Anterior cingulate cortex (tissue), 58 donors: ENCODE data around the gene RNF208.

ENCODE experiments used
- DNase-seq, 58 donors: peaks; one replicate each; lab custom pipeline; 2025; lab: John Stamatoyannopoulos, UW

RNF208 gene

DNA sequence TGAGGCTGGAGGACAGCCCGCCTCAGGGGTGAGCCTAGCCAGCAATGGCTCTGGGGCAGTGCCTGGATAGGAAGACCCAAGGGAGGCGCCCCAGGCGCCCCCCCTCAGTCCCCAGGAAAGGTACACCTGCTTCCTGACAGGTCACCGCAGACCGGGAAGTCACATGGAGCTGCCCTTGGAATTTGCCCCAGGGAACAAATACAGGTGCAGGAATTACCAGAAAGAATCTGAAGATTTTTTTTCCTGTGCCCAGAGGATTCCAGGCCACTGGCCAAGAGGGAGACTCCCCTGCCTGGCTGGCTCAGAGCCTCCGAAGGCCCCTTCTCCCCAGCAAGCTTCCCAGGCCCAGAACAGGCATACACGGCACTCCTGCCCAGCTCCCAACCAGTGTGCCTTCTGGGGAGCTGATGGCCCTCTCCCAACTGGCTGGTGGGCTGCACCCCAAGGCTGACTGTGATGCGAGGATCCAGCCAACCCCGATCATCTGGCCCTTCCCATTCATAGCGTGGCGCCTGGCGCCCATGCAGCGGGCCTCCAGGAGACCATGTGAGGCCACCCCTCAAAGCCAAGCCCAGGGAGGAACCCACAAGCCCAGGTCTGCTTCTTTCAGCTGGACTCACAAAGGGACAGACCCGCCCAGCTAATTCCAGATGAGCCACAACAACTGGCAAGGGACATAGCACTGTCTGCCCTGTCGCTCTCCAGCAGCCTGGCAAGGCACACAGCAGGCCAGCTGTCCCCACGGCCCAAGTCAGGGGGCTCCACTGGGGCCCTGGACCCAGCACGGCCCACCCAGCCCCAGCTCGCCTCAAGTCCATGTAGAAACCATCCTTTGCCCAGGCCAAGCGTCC, 23.8 kb downstream of the RNF208 start:
- DNase-seq = peak in 4 of 58 donors; percentile 7 to 57 (median 38)

DNA sequence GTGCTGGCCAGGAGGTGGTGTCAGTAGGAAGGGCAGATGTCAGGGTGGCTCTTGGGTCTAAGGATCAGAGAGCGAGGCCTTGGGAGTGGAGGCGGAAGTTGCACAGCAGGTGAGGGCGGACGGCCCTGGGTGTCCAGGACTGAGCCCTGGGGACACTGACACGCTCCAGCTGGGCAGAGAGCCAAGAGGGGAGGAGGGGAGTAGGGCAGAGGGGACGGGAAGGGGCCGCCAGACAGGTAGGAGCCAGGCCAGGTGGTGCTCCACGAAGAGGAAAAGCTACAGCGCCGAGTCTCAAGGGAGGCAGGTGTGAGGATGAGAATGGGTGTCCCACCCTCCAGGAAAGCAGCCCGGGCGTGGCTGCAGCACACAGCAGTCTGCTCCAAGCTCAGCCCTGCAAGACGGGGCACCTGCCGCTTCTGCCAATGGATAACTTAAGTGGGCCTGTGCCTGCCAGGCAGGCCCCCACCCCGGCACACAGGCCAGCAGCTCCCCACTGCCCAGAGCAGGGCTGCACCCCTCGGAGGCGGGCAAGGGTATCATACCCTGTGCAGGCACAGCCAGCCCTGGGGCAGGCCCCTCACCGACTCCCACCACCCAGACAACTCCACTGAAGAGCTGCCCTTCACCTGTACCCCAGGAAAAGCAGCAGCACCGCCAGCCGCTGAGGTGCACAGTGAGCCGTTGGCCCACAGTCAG, 26.4 kb downstream of the RNF208 start:
- DNase-seq = peak in 1 of 58 donors; percentile 24

DNA sequence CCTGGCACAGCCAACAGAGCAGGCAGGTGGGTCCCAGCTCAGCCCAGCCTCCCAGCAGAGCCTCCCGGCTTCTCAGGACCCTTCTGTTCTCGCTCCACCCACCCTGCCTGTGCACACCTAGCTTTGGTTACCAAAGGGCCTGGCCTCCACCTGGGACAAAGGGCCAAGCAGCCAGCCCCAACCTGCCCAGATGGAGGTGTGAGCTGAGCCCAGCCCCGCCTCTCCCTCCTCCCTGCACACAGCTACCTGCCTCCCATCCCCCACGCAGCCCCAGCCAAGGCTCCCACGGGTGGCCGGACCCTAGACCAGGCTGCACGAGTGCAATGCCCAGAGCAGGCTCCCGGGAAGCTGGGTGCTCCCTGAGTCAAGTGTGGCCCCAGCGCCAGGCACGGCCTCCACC, 27.1 kb downstream of the RNF208 start:
- DNase-seq = peak in 2 of 58 donors; percentile 49 to 58

DNA sequence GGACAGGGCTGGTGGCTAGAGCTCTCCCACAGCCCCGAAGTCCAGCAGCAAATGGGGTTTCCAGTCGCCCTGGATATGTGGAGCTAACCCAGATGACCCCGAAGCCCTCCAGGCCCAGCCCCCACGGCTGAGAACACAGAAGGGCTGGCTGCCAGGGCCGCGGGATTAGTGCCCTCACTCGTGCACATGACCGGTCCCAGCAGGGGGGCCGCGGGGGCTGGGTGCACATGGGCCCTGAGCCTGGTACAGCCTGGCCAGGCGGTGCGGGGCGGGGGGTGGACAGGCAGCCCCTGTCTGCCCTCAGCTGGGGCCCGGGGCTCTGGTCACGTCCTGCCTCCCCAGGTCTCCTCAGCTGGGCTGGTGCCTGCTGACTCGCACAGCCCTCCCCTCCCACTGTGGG, 27.7 kb downstream of the RNF208 start:
- peak in 55 of 58 donors; percentile 22 to 97 (median 82) for DNase-seq

DNA sequence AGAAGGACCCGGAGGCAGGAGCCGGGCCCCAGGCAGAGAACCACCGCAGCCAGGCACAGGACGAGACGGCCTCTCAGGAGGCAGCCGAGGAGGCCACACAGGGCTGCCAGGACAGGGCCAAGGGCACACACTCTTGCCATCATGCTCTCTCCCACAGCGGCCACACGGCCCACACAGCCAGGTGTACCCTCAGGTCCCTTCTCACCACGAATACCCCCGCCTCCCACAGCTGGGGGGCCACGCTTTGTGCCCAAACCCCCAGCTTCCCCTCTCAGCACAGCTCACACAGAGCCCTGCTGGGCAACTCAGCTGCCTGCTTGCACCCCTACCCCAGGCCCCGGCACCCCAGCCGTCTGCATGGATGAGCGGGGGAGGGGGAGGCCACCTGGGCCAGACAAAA, 28.3 kb downstream of the RNF208 start:
- DNase-seq = no peak

DNA sequence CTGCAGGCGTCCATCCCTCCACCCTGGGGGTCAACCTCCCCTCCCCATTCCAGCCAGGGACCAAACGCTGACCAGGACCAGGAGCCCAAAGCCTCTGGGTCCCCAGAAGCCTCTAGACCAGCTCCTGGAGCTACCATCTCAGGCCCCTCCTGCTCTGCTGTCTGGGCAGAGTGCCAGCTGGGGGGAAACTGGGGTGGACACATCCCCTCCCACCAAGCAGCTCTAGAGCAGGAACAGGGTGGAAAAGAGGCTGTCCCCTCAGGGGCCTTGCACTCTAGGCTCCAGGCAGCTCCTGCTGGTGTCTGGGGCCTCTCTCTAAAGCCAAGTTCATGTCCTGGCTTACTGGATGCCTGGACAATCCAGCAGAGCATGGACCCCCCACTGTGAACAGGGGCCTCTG, 29.2 kb downstream of the RNF208 start:
- DNase-seq = no peak

DNA sequence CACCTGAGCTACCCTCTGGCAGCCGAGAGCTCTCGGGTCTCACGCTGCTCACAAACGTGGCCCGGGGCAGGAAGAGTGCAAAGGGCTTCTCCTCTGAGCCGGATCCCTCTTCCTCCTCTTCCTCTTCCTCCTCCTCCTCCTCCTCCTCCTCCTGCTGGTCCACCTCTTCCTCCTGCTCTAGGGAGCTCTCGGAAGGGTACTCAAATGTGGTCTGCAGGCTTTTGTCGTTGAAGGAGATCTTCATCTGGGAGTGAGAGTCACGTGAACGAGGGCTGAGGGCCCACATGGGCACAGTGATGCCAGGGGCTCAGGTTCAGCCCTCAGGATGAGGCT, 29.6 kb downstream of the RNF208 start:
- DNase-seq = no peak

DNA sequence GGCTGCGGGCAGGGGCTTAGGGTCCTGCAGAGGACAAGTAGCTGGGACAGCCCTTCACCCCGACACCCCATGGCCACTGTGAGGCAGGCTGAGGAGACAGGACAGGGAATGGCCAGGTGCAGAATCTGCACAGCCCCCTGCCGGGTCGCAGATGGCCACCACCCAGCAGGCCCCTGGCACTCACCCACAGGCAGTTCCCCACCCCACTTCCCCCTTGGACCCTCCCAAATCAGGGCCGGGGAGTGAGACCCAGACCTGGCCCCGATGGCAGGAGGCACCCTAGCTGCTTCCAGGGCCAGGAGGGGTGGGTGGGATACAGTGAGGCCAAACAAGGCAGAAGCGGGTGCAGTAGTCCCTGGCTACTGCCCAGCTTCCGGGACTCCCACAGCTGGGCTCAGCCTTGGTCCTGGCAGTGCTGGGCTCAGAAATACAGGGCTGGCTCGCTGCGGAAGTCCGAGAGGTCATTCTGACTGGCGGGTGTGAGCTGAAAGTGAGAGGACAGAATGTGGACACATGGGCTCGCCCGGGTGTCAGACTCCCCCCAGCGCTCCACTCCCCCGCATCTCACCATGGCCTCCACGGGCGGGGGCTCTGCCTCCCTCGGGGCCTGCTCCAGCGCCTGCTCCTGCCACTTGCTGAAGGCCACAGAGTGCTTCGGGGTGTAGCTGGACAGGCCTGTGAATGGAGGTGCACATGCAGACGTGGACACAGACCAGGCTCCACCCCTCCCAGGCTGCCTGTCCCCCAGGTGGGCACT, 30.2 kb downstream of the RNF208 start:
- peak in 48 of 58 donors; percentile 8 to 87 (median 58) for DNase-seq

DNA sequence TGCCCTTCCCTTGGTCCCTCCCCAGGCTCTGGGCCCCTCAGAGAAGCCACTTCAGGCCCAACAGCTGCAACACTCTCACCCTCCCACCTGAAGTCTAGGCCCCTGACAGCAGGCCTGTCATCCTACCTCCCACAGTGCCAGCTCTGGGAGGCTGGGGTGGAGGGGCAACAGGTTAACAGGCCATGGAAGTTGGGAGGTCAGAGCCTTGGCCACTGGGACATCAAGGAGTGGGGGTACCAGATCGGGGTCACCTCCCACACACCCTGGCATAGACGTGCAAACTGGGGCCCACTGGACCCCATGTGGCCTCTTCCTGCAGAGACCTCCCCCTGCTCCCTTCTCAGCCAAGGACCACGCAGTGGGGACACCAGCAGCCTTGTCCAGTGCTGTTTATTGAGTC, 30.8 kb downstream of the RNF208 start:
- no peak for DNase-seq

DNA sequence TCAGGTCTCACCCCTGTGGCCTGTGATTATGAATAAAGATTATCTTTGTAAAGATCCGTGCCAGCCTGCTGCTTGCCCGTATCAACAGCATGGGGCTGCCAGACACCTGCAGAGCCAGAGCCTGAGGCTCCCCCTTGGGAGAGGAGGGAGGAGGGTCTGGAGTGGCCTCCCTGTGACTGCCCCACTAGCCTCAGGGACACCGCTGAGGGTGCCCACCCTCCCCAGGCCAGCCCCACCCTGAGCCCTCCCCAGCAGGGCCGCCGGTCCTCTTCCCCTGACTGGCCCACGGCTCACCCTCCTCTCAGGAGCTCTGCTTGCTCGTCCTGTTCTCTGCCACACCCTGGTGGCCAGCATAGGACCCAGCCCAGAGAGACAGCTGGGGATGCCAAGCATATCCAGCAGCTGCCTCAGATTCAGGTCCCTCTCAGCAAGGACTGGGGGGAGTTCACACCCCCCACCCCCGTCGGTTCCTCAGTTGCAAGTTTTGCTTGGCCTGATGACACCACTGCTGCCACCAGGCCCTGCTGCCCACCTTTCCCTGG, 31.7 kb downstream of the RNF208 start:
- no peak for DNase-seq

DNA sequence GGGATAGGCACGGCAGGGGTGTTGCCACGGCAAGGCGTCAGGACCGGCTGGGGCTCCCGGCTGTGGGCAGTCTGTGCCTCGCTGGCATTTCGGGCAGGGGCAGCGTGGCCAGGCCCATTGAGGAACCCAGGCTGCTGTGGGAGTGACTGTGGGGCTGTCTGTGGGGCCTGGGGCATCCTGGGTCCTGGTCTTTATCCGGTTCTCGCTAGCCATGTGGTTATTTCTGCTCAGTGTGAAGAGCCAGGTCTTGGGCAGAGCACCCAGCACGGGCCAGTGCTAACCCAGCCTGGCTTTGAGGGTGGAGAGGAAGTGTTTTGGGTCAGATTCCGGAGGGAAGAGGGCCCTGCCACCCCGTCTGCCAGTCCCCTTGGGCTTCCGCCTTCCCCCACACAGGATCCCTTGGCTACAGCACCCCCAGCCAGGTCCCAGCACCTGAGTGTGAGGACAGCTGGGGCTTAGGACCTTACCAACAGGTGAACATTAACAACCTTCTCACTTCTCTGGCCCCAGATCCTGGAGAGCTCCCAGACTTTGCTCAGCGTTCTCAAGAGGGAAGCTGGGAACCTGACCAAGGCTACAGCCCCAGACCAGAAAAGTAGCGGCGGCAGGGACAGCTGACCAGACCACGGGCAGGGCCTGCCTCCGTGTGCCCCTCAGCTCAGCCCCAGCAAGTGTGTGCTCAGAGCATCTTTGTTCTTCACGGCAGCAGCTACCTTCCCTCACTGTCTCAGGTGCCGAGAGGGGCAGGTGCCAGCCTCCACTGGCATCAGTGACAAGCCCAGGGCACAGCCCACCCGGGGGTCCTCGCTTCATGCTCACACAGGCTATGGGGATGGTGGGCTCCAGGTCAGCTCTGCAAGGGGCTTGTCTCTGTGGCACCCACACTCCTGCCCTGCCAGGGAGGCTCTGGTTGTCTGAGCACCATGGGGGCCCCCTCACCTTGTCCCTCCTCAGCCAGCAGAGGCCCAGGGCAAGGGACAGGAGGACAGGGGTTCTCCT, 32.4 kb downstream of the RNF208 start:
- DNase-seq = no peak

DNA sequence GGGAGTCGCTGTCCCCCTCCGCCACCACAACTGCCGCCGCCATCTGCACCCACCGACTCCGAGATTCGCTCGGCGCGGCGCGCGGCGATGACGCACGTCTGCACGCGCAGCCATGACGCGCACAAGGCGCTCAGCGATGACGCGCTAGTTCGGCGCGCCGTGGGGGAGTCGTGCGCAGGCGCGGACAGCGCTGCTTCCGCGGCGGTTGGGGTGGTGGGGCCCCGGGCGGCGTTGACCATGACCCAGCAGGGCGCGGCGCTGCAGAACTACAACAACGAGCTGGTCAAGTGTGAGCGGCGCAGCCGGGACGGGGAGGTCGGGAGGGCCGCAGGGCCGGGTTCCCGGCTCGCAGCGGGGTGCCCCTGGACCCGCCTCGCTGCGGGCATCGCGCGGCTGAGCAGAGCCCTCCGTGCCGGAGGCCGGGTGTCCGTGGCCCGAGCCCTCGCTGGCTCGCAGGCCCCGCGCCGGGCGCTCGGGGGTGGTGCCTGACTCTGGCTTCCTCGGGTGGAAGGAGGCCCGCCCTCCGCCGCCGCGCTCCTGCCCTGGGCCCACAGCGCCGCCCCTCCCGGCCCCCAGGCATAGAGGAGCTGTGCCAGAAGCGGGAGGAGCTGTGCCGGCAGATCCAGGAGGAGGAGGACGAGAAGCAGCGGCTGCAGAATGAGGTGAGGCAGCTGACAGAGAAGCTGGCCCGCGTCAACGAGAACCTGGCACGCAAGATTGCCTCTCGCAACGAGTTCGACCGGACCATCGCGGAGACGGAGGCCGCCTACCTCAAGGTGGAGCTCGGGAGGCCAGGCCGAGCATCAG, 33.3 kb downstream of the RNF208 start, which contains the start of the genes ANAPC2 and SSNA1:
TSS of gene ANAPC2 (minus strand) at position 71 of the 807 bp plus-strand sequence. CDS start at position 43, 28 bp downstream.
TSS of gene SSNA1 (plus strand) at position 187 of the 807 bp plus-strand sequence. CDS start at position 238, 51 bp downstream.
- DNase-seq = peak; percentile 30 to 95 (median 90)

DNA sequence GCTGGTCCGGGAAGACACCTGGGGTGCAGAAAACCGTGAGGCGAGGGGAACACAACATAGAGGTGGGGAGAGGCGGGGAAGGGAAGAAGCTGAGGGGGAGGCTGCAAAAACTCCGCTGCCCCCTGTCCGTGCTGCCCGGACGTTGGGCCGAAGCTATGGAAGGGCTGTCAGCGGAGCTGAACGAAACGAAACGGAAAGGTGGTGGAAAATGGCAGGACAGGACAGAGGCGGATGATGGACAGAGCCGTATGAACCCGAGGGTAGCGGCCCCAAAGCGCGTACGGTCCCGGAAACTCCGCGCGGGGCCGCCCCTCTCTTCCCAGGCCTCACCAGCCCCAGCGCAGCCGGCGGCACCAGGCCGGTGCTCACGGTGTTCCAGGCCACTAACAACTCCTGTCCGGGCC, 34.0 kb downstream of the RNF208 start:
- DNase-seq = no peak

DNA sequence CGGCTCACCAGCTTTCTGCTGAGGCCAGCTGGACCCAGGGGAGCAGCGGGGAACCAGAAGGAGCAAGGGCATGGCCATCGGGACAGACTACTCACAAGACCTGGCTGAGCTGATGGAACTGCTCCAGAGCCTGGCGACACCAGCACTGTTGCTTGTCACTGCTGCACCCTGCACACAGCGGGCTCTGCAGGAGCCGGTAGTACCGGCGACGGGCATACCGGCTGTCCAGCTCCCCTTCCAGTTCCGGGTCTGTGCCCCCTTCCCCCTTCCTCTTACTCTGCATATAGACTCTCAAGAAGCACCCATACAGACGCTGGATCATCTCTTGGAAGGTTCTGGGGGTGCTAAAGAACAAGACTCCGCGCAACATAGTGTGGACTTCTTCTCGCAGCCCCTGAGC, 34.7 kb downstream of the RNF208 start:
- no peak for DNase-seq

DNA sequence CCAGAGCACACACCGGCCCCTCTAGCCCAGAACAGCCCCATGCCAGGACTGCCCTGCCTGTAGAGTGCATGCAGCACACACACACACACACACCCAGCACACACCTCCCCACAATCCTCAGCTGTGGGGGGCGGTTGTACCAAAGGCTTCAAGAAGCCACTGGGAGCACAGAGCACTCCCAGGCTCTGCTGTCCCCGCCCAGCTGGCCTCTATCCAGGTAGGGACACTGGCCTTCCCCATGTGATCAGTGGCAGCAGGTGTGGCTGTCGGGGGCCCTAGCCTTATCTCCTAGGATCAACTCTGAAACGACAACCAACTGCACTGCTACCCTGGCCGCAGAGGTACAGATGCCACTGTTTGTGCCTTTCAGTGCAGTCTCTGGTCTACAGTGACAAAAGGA, 35.7 kb downstream of the RNF208 start:
- DNase-seq = no peak

DNA sequence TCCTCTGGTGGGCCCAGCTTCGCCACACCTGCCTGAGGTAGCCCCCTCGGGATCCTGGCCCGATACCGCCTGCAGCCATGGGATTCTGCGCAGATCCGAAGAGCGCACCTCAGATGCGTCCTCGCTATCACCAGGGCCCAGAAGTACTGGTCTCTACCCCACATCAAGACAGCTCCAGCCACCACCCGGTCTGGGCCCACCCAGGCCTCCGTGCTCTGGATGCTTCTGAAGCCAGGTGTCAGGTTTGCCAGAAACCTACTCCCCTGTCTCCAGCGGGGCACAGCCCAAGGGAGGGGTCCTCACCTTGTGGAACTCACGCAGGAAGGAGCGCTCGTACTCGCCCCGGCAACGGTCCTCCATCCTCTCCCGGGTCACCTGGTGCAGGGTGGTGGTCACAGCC, 36.1 kb downstream of the RNF208 start:
- DNase-seq = no peak

DNA sequence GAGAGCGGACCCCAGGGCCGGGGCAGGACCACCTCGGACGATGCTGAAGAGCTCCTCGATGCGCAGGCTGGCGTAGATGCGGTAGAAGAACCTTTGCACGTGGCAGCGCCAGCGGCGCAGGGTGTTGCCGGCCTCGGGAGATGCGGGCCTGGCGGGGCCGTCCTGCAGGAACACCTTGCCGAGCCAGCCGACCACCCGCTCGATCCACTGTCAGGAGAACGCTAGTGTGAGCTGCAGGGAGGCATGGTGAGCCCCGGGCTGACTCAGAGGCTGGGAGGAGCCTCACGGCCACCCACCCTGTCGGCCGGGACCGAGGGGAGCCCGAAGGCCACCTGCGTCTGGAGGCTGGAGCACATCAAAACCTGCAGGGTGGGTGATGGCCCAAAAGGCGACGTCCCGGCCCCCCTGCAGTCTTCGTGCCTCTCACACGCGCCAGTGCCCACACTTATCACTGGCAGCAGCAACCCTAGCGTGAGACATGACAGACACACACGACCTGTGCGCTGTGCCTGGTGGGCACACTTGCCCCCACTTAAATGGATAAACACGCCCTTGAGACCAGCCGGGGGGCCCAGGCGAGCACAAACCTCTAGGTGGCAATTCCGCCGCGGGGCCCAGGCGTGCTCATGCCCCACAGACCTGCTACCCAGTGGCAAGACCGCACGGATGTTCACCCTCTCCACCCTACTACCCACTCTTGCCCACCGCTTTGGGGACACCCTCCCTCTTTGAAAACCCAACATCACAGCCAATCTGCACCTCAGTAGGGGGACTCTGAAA, 37.0 kb downstream of the RNF208 start:
- DNase-seq = no peak
